H1 (cell line): ENCODE measurements around the gene THEMIS. TPM values are rescaled to one million over a fixed set of nuclear protein-coding genes. Genes with fewer than 3 reads are reported as not detected.

Experiments used
- CTCF ChIA-PET: fragments of 300-600 bp; sonication (Branson Sonifier 250); formaldehyde crosslinking; loops from one replicate; lab custom pipeline; 2021; ENCODE audit not compliant: partially characterized antibody; lab: Charles Lee
- POLR2A ChIA-PET: fragments of 300-600 bp; sonication (Branson Sonifier 250); formaldehyde crosslinking; loops from one replicate; lab custom pipeline; 2021; ENCODE audit warnings: inconsistent platforms; ENCODE audit not compliant: partially characterized antibody; lab: Charles Lee
- DNase-seq, 2 experiments: peaks; one replicate each; pipeline versions ENCODE4 v3.0.0 to v3.0.0-alpha.2; 2010 to 2022; ENCODE audit warnings: low spot score in 2 of 2, low read depth in 1 of 2, mixed read lengths in 1 of 2
- FAIRE-seq: peaks from 2 replicates; lab custom pipeline; 2011; peaks lifted over from hg19 to GRCh38; lab: Jason Lieb, UNC
- H2AFZ ChIP-seq: 2 replicates; pipeline ENCODE4 v1.8.1; 2012; ENCODE audit warnings: low read length, inconsistent platforms
- H2AK5ac ChIP-seq: 2 replicates; pipeline ENCODE4 v1.6.1; 2013; ENCODE audit warnings: low read depth, low read length
- H2BK120ac ChIP-seq: replicated peaks from 2 replicates; pipeline ENCODE3; 2013; ENCODE audit warnings: low read depth, low read length, inconsistent platforms
- H2BK12ac ChIP-seq: 2 replicates; pipeline ENCODE4 v1.6.1; 2013; ENCODE audit warnings: low read depth, low read length
- H2BK15ac ChIP-seq: 2 replicates; pipeline ENCODE4 v1.6.1; 2013; ENCODE audit warnings: low read length
- H2BK20ac ChIP-seq: 2 replicates; pipeline ENCODE4 v1.6.1; 2013; ENCODE audit warnings: low read length
- H2BK5ac ChIP-seq: 2 replicates; pipeline ENCODE4 v1.6.1; 2013; ENCODE audit warnings: low read depth, low read length
- H3K14ac ChIP-seq: 2 replicates; pipeline ENCODE4 v1.6.1; 2013; ENCODE audit warnings: inconsistent platforms; ENCODE audit not compliant: insufficient read length
- H3K18ac ChIP-seq: 2 replicates; pipeline ENCODE4 v1.6.1; 2013; ENCODE audit warnings: low read length; ENCODE audit errors: extremely low read depth
- H3K23ac ChIP-seq: 2 replicates; pipeline ENCODE4 v1.6.1; 2013; ENCODE audit warnings: inconsistent platforms; ENCODE audit not compliant: insufficient read length
- H3K23me2 ChIP-seq: 2 replicates; pipeline ENCODE4 v1.6.1; 2013; ENCODE audit warnings: low read depth, low read length
- H3K27ac ChIP-seq: 2 replicates; pipeline ENCODE4 v1.6.1; 2011; ENCODE audit warnings: low read depth, low read length, inconsistent platforms
- H3K27me3 ChIP-seq, 4 experiments: replicated peaks in 1 of 4; 1 replicate in 1 of 4; 2 replicates in 3 of 4; pipeline versions ENCODE4 v1.6.1 to v1.8.1; 2011 to 2013; ENCODE audit warnings: low read length in 3 of 4, mild to moderate bottlenecking in 3 of 4, inconsistent platforms in 2 of 4, mixed read lengths in 2 of 4, moderate library complexity in 1 of 4; ENCODE audit not compliant: control insufficient read depth in 3 of 4, insufficient read depth in 3 of 4; ENCODE audit errors: extremely low read depth in 1 of 4
- H3K36me3 ChIP-seq, 4 experiments: 2 replicates each; pipeline versions ENCODE4 v1.6.1 to v1.8.1; 2011 to 2013; ENCODE audit warnings: mild to moderate bottlenecking in 4 of 4, low read length in 3 of 4, moderate library complexity in 2 of 4, control low read depth in 1 of 4, inconsistent platforms in 1 of 4; ENCODE audit not compliant: insufficient read depth in 4 of 4, control insufficient read depth in 2 of 4
- H3K4ac ChIP-seq: replicated peaks from 2 replicates; pipeline ENCODE3; 2013; ENCODE audit warnings: low read length, low read depth, mixed read lengths, inconsistent platforms; ENCODE audit not compliant: insufficient read length
- H3K4me1 ChIP-seq, 4 experiments: replicated peaks in 1 of 4; 1 replicate in 1 of 4; 2 replicates in 3 of 4; pipeline versions ENCODE4 v1.6.1 to v1.8.1; 2011 to 2013; ENCODE audit warnings: low read length in 3 of 4, inconsistent platforms in 2 of 4, mixed read lengths in 1 of 4; ENCODE audit not compliant: insufficient read depth in 4 of 4, control insufficient read depth in 3 of 4
- H3K4me2 ChIP-seq, 2 experiments: 2 replicates each; pipeline versions ENCODE4 v1.6.1 to v1.8.1; 2011 to 2013; ENCODE audit warnings: low read depth in 2 of 2, low read length in 2 of 2, control low read depth in 1 of 2, inconsistent platforms in 1 of 2, mild to moderate bottlenecking in 1 of 2; ENCODE audit not compliant: insufficient read depth in 1 of 2
- H3K4me3 ChIP-seq, 4 experiments: fragments of 200-600, 300-600 bp in 1 of 4; sonication (generic), shearing (Covaris generic), sonication (Bioruptor Twin) in 1 of 4; 2 replicates each; pipeline versions ENCODE4 v1.5.1 to v1.8.1; 2011 to 2016; ENCODE audit warnings: low read length in 4 of 4, low read depth in 3 of 4, control low read depth in 2 of 4, inconsistent platforms in 2 of 4, mild to moderate bottlenecking in 2 of 4, mixed read lengths in 1 of 4, moderate library complexity in 1 of 4; ENCODE audit not compliant: insufficient read depth in 2 of 4; ENCODE audit errors: extremely low read depth in 1 of 4
- H3K56ac ChIP-seq: replicated peaks from 2 replicates; pipeline ENCODE3; 2013; ENCODE audit warnings: low read depth, mild to moderate bottlenecking, mixed read lengths, low read length, inconsistent platforms; ENCODE audit not compliant: insufficient read length
- H3K79me1 ChIP-seq: 2 replicates; pipeline ENCODE4 v1.6.1; 2013; ENCODE audit warnings: low read depth, low read length, control low read depth
- H3K79me2 ChIP-seq, 2 experiments: 2 replicates each; pipeline versions ENCODE4 v1.6.1 to v1.8.1; 2012 to 2013; ENCODE audit warnings: low read length in 2 of 2, mild to moderate bottlenecking in 2 of 2, inconsistent platforms in 1 of 2; ENCODE audit not compliant: insufficient read depth in 2 of 2, control insufficient read depth in 1 of 2
- H3K9ac ChIP-seq, 4 experiments: replicated peaks in 1 of 4; 1 replicate in 1 of 4; 2 replicates in 3 of 4; pipeline versions ENCODE4 v1.6.1 to v1.8.1; 2011 to 2013; ENCODE audit warnings: low read depth in 3 of 4, low read length in 3 of 4, control low read depth in 2 of 4, mild to moderate bottlenecking in 2 of 4, moderate library complexity in 2 of 4, inconsistent platforms in 1 of 4; ENCODE audit errors: extremely low read depth in 1 of 4
- H3K9me3 ChIP-seq, 2 experiments: 2 replicates each; pipeline versions ENCODE4 v1.6.1 to v1.8.1; 2012 to 2013; ENCODE audit warnings: mild to moderate bottlenecking in 2 of 2, moderate library complexity in 2 of 2, control low read depth in 1 of 2, inconsistent platforms in 1 of 2, low read depth in 1 of 2, low read length in 1 of 2, mixed read lengths in 1 of 2; ENCODE audit not compliant: insufficient read depth in 2 of 2
- H4K20me1 ChIP-seq, 2 experiments: replicated peaks in 1 of 2; 2 replicates each; pipeline versions ENCODE3 to v1.8.1; 2011 to 2013; ENCODE audit warnings: inconsistent platforms in 2 of 2, low read length in 2 of 2, mild to moderate bottlenecking in 1 of 2; ENCODE audit not compliant: insufficient read depth in 2 of 2, control insufficient read depth in 1 of 2
- H4K5ac ChIP-seq: 2 replicates; pipeline ENCODE4 v1.6.1; 2013; ENCODE audit warnings: low read length, low read depth, mixed read lengths, inconsistent platforms; ENCODE audit not compliant: insufficient read length
- H4K8ac ChIP-seq: 2 replicates; pipeline ENCODE4 v1.8.0; 2013; ENCODE audit warnings: mild to moderate bottlenecking, moderate library complexity, low read length, inconsistent platforms; ENCODE audit not compliant: insufficient read depth; ENCODE audit errors: extremely low read depth
- H4K91ac ChIP-seq: replicated peaks from 2 replicates; pipeline ENCODE3; 2013; ENCODE audit warnings: low read length, mixed read lengths, inconsistent platforms; ENCODE audit not compliant: insufficient read length
- MAFK ChIP-seq: IDR thresholded peaks from 2 replicates; pipeline ENCODE4 v1.6.1; 2012; ENCODE audit warnings: low read depth, mild to moderate bottlenecking, improper control_type of control experiment, low read length
- YY1 ChIP-seq: IDR thresholded peaks from 2 replicates; pipeline ENCODE4 v1.6.1; 2011; ENCODE audit warnings: low read depth, mild to moderate bottlenecking, low read length
- WGBS, 2 experiments: shearing (Covaris generic) in 1 of 2; methylation state at CpG; one replicate each; pipeline versions ENCODE4 v1.1.6 to v1.1.7; 2013 to 2015; ENCODE audit warnings: low lambda C conversion rate in 2 of 2, mixed read lengths in 2 of 2, inconsistent platforms in 1 of 2, low coverage in 1 of 2, missing lambda C conversion rate in 1 of 2; ENCODE audit not compliant: insufficient replicate concordance in 2 of 2, insufficient coverage in 1 of 2, insufficient read length in 1 of 2; ENCODE audit errors: extremely low coverage in 1 of 2, missing lambda C conversion rate in 1 of 2; 5-methylcytosine and 5-hydroxymethylcytosine counted together
- polyA plus RNA-seq, 7 experiments: library from polyadenylated mRNA; depleted of rRNA in 3 of 7; stranded (reverse) in 5 of 7; unstranded in 2 of 7; fragments of >200 nt in 5 of 7; fragments of 200-250 nt in 2 of 7; gene quantifications; 1 replicate in 5 of 7; 2 replicates in 1 of 7; 4 replicates in 1 of 7; pipeline versions ENCODE4 v1.2.1 to v1.2.3, GENCODE V29; 2011 to 2013; ENCODE audit warnings: missing spikeins in 2 of 7, mixed read lengths in 2 of 7
- total RNA-seq: library from RNA; stranded (reverse); fragmentation: NEBNext Ultra II Directional; extraction: Animal tissue kit (Norgen Biotek cat#: 25700); gene quantifications from 2 replicates; pipeline ENCODE4 v1.2.1, GENCODE V29; 2021

The THEMIS gene
- total and polyA plus RNA-seq, 2 of the 8 experiments (the other 6 are each of a cell fraction or from before 2014, with no cell fraction given), result not detected

- H3K9ac ChIP-seq, result no peak overlapping the region
- H3K9me3 ChIP-seq, result no peaks in the 10 kb centered on the region
- no peaks in the 10 kb centered on the region for H3K36me3 ChIP-seq
- TF ChIP-seq MAFK (peak; percentile 53; the same call in 1 of the 2 replicates), YY1 (no peak)
- no peak overlapping the region for H3K27ac ChIP-seq
- DNase-seq, result no peak
- H3K18ac ChIP-seq, result no peak overlapping the region
- H2BK15ac ChIP-seq, result no peak overlapping the region
- no peaks in the 10 kb centered on the region for H3K79me1 ChIP-seq
- FAIRE-seq, result no peak
- H3K23ac ChIP-seq, result no peak overlapping the region
- no peak overlapping the region for H4K8ac ChIP-seq
- no peak overlapping the region for H2BK20ac ChIP-seq
- no peaks in the 10 kb centered on the region for H3K27me3 ChIP-seq
- H3K4ac ChIP-seq, result no peak overlapping the region
- 75% methylated on average over 3 of the region's 3 CpGs; no CpG with 5 or more reads in 1 of the 2 experiments for WGBS, 2 experiments
- ChIA-PET CTCF (no interaction called here), POLR2A (no interaction called here)
- H3K4me1 ChIP-seq, result no peaks in the 10 kb centered on the region
- H3K23me2 ChIP-seq, result no peaks in the 10 kb centered on the region
- no peak overlapping the region for H2AFZ ChIP-seq
- H3K4me3 ChIP-seq, result no peak overlapping the region
- no peak overlapping the region for H4K5ac ChIP-seq
- no peak overlapping the region for H3K4me2 ChIP-seq
- no peak overlapping the region for H3K56ac ChIP-seq
- H2BK5ac ChIP-seq, result no peak overlapping the region
- H2AK5ac ChIP-seq, result no peak overlapping the region
- H3K79me2 ChIP-seq, result no peaks in the 10 kb centered on the region
- no peak overlapping the region for H4K91ac ChIP-seq
- no peak overlapping the region for H3K14ac ChIP-seq
- no peak overlapping the region for H2BK120ac ChIP-seq
- no peak overlapping the region for H2BK12ac ChIP-seq
- H4K20me1 ChIP-seq, result no peaks in the 10 kb centered on the region
These were observed 132.6 kb downstream of the THEMIS start for GRCh38 chr6:127768223-127768622.
